Cardiac muscle cell (in vitro differentiated cells and primary cell): ENCODE results near the gene TMCO5A. TPM values are rescaled to one million over a fixed set of nuclear protein-coding genes. Genes with fewer than 3 reads are reported as not detected.

Experiments
- DNase-seq, 2 donors: peaks; one replicate each; pipeline versions ENCODE4 v3.0.0 to v3.0.0-alpha.2; 2010 to 2017; ENCODE audit warnings: low read depth in 1 of 2, low spot score in 1 of 2
- H3K27ac ChIP-seq: fragments of 200-600 bp; sonication (generic); 2 replicates; pipeline ENCODE4 v1.5.1; 2016
- H3K27me3 ChIP-seq: fragments of 200-600 bp; sonication (generic); 2 replicates; pipeline ENCODE4 v1.6.0; 2016; ENCODE audit warnings: control low read depth
- H3K36me3 ChIP-seq: fragments of 200-600 bp; sonication (generic); 2 replicates; pipeline ENCODE4 v1.5.1; 2016; ENCODE audit warnings: control low read depth
- H3K4me1 ChIP-seq: fragments of 200-600 bp; sonication (generic); 2 replicates; pipeline ENCODE4 v1.8.1; 2017; ENCODE audit warnings: low read depth, mild to moderate bottlenecking, mixed run types
- H3K4me3 ChIP-seq: fragments of 200-600 bp; sonication (generic); 2 replicates; pipeline ENCODE4 v1.5.1; 2016; ENCODE audit warnings: mild to moderate bottlenecking
- H3K9me3 ChIP-seq: fragments of 200-600 bp; sonication (generic); 2 replicates; pipeline ENCODE4 v1.5.1; 2017; ENCODE audit warnings: low read depth, mild to moderate bottlenecking, control low read depth
- CTCF ChIP-seq: IDR thresholded peaks from 2 replicates; pipeline ENCODE4 v1.5.1; 2012; ENCODE audit warnings: low read depth, mild to moderate bottlenecking, low read length
- polyA plus RNA-seq: library from polyadenylated mRNA; unstranded; fragments of >200 nt; fragmentation: Nextera tagmentation; extraction: Ambion mirVana; gene quantifications from 2 replicates; pipeline ENCODE4 v1.2.1, GENCODE V29; 2016
- total RNA-seq: library from RNA; depleted of rRNA; stranded (reverse); fragments of >200 nt; gene quantifications from 2 replicates; pipeline ENCODE4 v1.2.3, GENCODE V29; 2016

TMCO5A gene
- total and polyA plus RNA-seq, 2 experiments from 2014 or later: not detected

- no peaks in the 10 kb centered on the region for H3K9me3 ChIP-seq
- no peak for TF ChIP-seq CTCF
- H3K36me3 ChIP-seq: no peaks in the 10 kb centered on the region
- no peaks in the 10 kb centered on the region for H3K4me1 ChIP-seq
- H3K4me3 ChIP-seq: no peak overlapping the region
- DNase-seq: no peak
- no peaks in the 10 kb centered on the region for H3K27me3 ChIP-seq
- no peak overlapping the region for H3K27ac ChIP-seq
Observed at GRCh38 chr15:37898362-37898761, 36.1 kb upstream of the TMCO5A start.

- H3K27ac ChIP-seq: no peak overlapping the region
- H3K4me1 ChIP-seq: no peaks in the 10 kb centered on the region
- DNase-seq: peak; percentile 28 to 76
- H3K27me3 ChIP-seq: no peaks in the 10 kb centered on the region
- H3K4me3 ChIP-seq: no peak overlapping the region
- no peak for TF ChIP-seq CTCF
- no peaks in the 10 kb centered on the region for H3K9me3 ChIP-seq
- no peaks in the 10 kb centered on the region for H3K36me3 ChIP-seq
Observed at GRCh38 chr15:37900326-37901221, 33.9 kb upstream of the TMCO5A start.

GRCh38 chr15:37902126-37902525 lies 32.3 kb upstream of the TMCO5A start:
- Histone ChIP-seq H3K4me1 (no peaks in the 10 kb centered on the region), H3K9me3 (no peaks in the 10 kb centered on the region), H3K27me3 (no peaks in the 10 kb centered on the region), H3K27ac (no peak overlapping the region), H3K36me3 (no peaks in the 10 kb centered on the region), H3K4me3 (no peak overlapping the region)
- TF ChIP-seq CTCF: no peak
- DNase-seq: no peak

- no peak for TF ChIP-seq CTCF
- no peak for DNase-seq
- Histone ChIP-seq H3K27ac (no peak overlapping the region), H3K27me3 (no peaks in the 10 kb centered on the region), H3K9me3 (no peaks in the 10 kb centered on the region), H3K4me3 (no peak overlapping the region), H3K4me1 (peaks cover 4% of the 10 kb centered on the region), H3K36me3 (no peaks in the 10 kb centered on the region)
Observed at GRCh38 chr15:37903919-37904625, 30.4 kb upstream of the TMCO5A start.

GRCh38 chr15:37907136-37907535 lies 27.3 kb upstream of the TMCO5A start:
- DNase-seq: peak in 1 of 2 donors; percentile 37
- H3K4me1 ChIP-seq: peaks cover 4% of the 10 kb centered on the region
- no peak overlapping the region for H3K27ac ChIP-seq
- no peaks in the 10 kb centered on the region for H3K36me3 ChIP-seq
- H3K4me3 ChIP-seq: no peak overlapping the region
- H3K27me3 ChIP-seq: no peaks in the 10 kb centered on the region
- no peaks in the 10 kb centered on the region for H3K9me3 ChIP-seq
- TF ChIP-seq CTCF: no peak
